Immature natural killer cell (primary cell): Measurements from ENCODE around the gene ZFPM1. TPM values are rescaled to one million over a fixed set of nuclear protein-coding genes. Genes with fewer than 3 reads are reported as not detected.

ENCODE experiments used
- DNase-seq, 3 donors: peaks; one replicate each; pipeline ENCODE4 v3.0.0; 2022; ENCODE audit warnings: mixed read lengths in 1 of 3
- H3K27ac Mint-ChIP-seq, 6 donors: one replicate each; pipeline ENCODE4 v1.8.0; 2020; ENCODE audit warnings: mixed read lengths in 6 of 6, mild to moderate bottlenecking in 5 of 6, inconsistent platforms in 4 of 6, moderate library complexity in 3 of 6
- H3K27me3 Mint-ChIP-seq, 3 donors: one replicate each; pipeline ENCODE4 v1.8.0; 2020 to 2021; ENCODE audit warnings: low read depth in 3 of 3, mild to moderate bottlenecking in 3 of 3, mixed read lengths in 3 of 3, moderate library complexity in 3 of 3, inconsistent platforms in 1 of 3
- H3K36me3 Mint-ChIP-seq, 3 donors: one replicate each; pipeline ENCODE4 v1.8.0; 2020; ENCODE audit warnings: mixed read lengths in 3 of 3, inconsistent platforms in 2 of 3, mild to moderate bottlenecking in 2 of 3
- H3K4me1 Mint-ChIP-seq, 2 donors: one replicate each; pipeline ENCODE4 v1.8.0; 2020; ENCODE audit warnings: inconsistent platforms in 2 of 2, mild to moderate bottlenecking in 2 of 2, mixed read lengths in 2 of 2, moderate library complexity in 1 of 2
- H3K4me3 Mint-ChIP-seq, 5 donors: one replicate each; pipeline ENCODE4 v1.8.0; 2020; ENCODE audit warnings: mild to moderate bottlenecking in 5 of 5, mixed read lengths in 5 of 5, inconsistent platforms in 3 of 5, moderate library complexity in 3 of 5
- H3K9me3 Mint-ChIP-seq, 6 donors: one replicate each; pipeline ENCODE4 v1.8.0; 2020; ENCODE audit warnings: mild to moderate bottlenecking in 6 of 6, mixed read lengths in 6 of 6, inconsistent platforms in 4 of 6, moderate library complexity in 3 of 6
- polyA plus RNA-seq, 3 donors: library from polyadenylated mRNA; unstranded; fragments of 300-500 nt; fragmentation: Illumina TruSeq; gene quantifications; one replicate each; pipeline ENCODE4 v1.2.3, GENCODE V29; 2021

The ZFPM1 gene
- polyA plus RNA-seq, 3 donors from 2014 or later, result 0.14 to 0.75 TPM; not detected in 1

DNA sequence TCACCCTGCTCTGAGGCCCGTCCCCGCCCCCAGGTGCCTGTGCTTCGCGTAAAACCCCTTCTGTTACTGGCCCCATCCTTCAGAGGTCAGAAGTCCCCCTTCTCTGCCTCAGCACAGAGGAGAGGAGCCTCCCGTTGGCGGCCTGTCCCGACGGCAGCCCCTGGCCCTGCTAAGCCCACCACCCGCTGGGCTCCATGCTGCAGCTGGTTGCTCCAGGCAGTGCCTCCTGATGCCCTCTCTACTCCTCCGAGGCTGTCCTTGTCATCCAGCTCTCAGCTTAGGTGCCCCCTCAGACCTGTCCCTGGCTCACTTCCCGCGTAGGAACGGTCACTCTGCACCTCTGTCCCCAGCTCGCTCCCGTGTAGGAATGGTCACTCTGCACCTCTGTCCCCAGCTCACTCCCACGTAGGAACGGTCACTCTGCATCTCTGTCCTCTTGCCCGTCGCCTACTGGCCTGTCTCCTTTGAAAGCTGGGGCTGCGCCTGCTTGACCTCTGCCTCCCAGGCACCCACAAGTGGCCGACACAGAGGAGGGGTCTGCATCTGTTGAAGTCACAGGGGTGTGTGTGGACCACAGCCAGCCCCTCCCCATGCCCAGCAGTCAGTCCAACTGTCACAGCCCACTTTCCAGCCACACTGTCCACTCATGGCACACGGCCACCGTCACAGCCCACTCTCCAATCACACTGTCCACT, 85.4 kb downstream of the ZFPM1 start:
- DNase-seq, result no peak
- Mint-ChIP-seq H3K27ac (peak overlapping the region in 5 of 6 donors; percentile 25 to 90 (median 67)), H3K36me3 (peaks cover 4 to 13% (median 8%) of the 10 kb centered on the region in 3 donors), H3K4me3 (peak overlapping the region in 3 of 5 donors; percentile 16 to 93 (median 32)), H3K9me3 (peaks cover 6 to 12% (median 7%) of the 10 kb centered on the region in 6 donors), H3K4me1 (peaks cover 19 to 84% of the 10 kb centered on the region in 2 donors), H3K27me3 (peaks cover 8 to 28% (median 11%) of the 10 kb centered on the region in 3 donors)

- Mint-ChIP-seq H3K4me1 (peaks cover 22 to 91% of the 10 kb centered on the region in 2 donors), H3K9me3 (peaks cover 10 to 20% (median 12%) of the 10 kb centered on the region in 6 donors), H3K27ac (peak overlapping the region in 2 of 6 donors; percentile 70 to 90), H3K27me3 (peaks cover 8 to 28% (median 11%) of the 10 kb centered on the region in 3 donors), H3K36me3 (peaks cover 7 to 16% (median 9%) of the 10 kb centered on the region in 3 donors), H3K4me3 (peak overlapping the region in 2 of 5 donors; percentile 82 to 93)
- no peak for DNase-seq
These were observed 86.2 kb downstream of the ZFPM1 start for GRCh38 chr16:88539261-88539651.

GRCh38 chr16:88539652-88540345, 86.7 kb downstream of the ZFPM1 start:
- Mint-ChIP-seq H3K4me3 (peak overlapping the region; percentile 20 to 93 (median 78)), H3K27me3 (peaks cover 6 to 28% (median 11%) of the 10 kb centered on the region in 3 donors), H3K9me3 (peaks cover 10 to 20% (median 12%) of the 10 kb centered on the region in 6 donors), H3K4me1 (peaks cover 22 to 94% of the 10 kb centered on the region in 2 donors), H3K27ac (peak overlapping the region in 3 of 6 donors; percentile 70 to 90 (median 76)), H3K36me3 (peaks cover 7 to 16% (median 9%) of the 10 kb centered on the region in 3 donors)
- DNase-seq, result peak in 1 of 3 donors; percentile 51

GRCh38 chr16:88540346-88540977, 87.4 kb downstream of the ZFPM1 start:
- Mint-ChIP-seq H3K27ac (peak overlapping the region in 4 of 6 donors; percentile 55 to 90 (median 73)), H3K4me1 (peaks cover 26 to 95% of the 10 kb centered on the region in 2 donors), H3K27me3 (peaks cover 4 to 31% (median 11%) of the 10 kb centered on the region in 3 donors), H3K36me3 (peaks cover 7 to 16% (median 9%) of the 10 kb centered on the region in 3 donors), H3K9me3 (peaks cover 10 to 20% (median 12%) of the 10 kb centered on the region in 6 donors), H3K4me3 (peak overlapping the region; percentile 60 to 93 (median 76))
- DNase-seq, result no peak

DNA sequence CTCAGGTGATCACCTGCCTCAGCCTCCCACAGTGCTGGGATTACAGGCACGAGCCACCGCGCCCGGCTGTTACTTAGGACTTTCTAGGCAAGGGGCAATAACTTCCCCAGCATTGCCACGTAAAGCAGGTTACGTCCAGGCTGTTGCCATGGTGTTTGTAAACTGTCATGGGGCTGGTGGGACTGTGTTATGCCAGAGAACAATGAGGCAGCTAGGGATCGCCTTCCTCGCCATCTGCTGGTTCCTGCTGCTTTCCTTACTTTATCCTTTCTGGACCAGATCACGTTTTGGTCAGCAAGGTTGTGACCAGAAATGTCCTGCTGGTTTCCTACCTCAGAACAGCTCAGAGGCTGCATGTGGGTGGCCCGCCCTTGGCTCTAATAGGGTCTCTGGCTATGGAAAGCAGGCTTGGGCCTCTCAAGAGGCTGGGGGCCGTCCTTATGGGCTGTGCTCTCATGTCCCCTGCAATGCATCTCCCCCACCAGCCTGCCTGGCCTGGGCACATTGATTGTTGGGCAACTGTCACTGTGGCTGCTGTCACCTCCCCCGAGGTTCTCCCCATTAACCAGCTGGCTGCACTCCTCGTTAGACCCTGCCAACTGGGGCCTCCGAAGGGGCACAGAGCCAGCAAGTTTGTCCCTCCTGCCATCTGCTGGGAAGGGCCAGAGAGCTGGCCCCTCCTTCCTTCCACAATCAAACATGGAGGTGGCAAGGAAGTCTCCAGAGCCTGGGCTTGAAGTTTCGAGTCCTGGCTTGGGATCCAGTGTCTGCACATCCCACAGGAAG, 88.9 kb downstream of the ZFPM1 start:
- peak overlapping the region in 3 of 6 donors; percentile 55 to 90 (median 81) for H3K27ac Mint-ChIP-seq
- peaks cover 6 to 13% (median 7%) of the 10 kb centered on the region in 3 donors for H3K36me3 Mint-ChIP-seq
- H3K4me3 Mint-ChIP-seq, result peak overlapping the region in 3 of 5 donors; percentile 40 to 93 (median 82)
- H3K4me1 Mint-ChIP-seq, result peaks cover 32 to 92% of the 10 kb centered on the region in 2 donors
- H3K9me3 Mint-ChIP-seq, result peaks cover 10 to 20% (median 12%) of the 10 kb centered on the region in 6 donors
- no peak for DNase-seq
- H3K27me3 Mint-ChIP-seq, result peaks cover 2 to 28% (median 7%) of the 10 kb centered on the region in 3 donors

DNA sequence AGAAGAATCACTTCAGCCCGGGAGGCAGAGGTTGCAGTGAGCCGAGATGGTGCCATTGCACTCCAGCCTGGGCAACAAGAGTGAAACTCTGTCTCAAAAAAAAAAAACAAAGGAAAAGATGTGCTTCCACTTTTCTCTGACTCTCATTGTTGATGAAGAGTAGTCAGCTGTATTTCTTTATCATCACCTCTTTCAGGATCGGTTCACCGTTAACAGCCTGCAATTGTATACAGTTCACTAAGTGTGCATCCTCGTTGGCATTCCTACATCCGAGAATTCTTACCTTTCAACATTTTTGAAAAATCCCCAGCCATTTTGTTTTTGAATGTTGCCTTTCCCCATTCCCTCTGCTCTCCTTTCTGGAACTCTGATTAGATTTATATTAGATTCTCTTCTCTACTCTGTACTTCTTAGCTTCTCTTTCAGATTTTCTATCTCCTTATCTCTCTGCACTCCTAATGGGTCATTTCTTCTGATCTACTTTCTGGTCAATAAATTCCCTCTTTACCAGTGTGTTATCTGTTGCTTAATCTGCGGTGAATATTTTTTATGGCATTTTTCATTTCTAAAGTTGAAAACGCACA, 90.2 kb downstream of the ZFPM1 start:
- Mint-ChIP-seq H3K27ac (peak overlapping the region in 4 of 6 donors; percentile 39 to 80 (median 64)), H3K27me3 (peaks cover 4 to 21% (median 7%) of the 10 kb centered on the region in 3 donors), H3K4me1 (peaks cover 39 to 87% of the 10 kb centered on the region in 2 donors), H3K36me3 (peaks cover 6 to 13% (median 7%) of the 10 kb centered on the region in 3 donors), H3K9me3 (peaks cover 10 to 20% (median 12%) of the 10 kb centered on the region in 6 donors), H3K4me3 (peak overlapping the region in 3 of 5 donors; percentile 4 to 93 (median 77))
- DNase-seq, result no peak

- Mint-ChIP-seq H3K27me3 (peaks cover 3 to 16% (median 3%) of the 10 kb centered on the region in 3 donors), H3K9me3 (peaks cover 10 to 20% (median 12%) of the 10 kb centered on the region in 6 donors), H3K36me3 (peaks cover 6 to 13% (median 7%) of the 10 kb centered on the region in 3 donors), H3K27ac (peak overlapping the region in 5 of 6 donors; percentile 57 to 93 (median 89)), H3K4me3 (peak overlapping the region in 4 of 5 donors; percentile 24 to 86 (median 78)), H3K4me1 (peaks cover 64 to 88% of the 10 kb centered on the region in 2 donors)
- no peak for DNase-seq
These were observed 92.7 kb downstream of the ZFPM1 start for GRCh38 chr16:88545781-88546180.

GRCh38 chr16:88548131-88548874, 95.2 kb downstream of the ZFPM1 start:
- Mint-ChIP-seq H3K4me1 (peaks cover 67 to 89% of the 10 kb centered on the region in 2 donors), H3K27me3 (peaks cover 3 to 7% (median 3%) of the 10 kb centered on the region in 3 donors), H3K4me3 (peak overlapping the region; percentile 59 to 83 (median 73)), H3K9me3 (peaks cover 5 to 10% (median 7%) of the 10 kb centered on the region in 6 donors), H3K36me3 (peaks cover 4 to 5% (median 5%) of the 10 kb centered on the region in 3 donors), H3K27ac (peak overlapping the region in 5 of 6 donors; percentile 82 to 96 (median 84))
- DNase-seq, result peak in 2 of 3 donors; percentile 35 to 42

DNA sequence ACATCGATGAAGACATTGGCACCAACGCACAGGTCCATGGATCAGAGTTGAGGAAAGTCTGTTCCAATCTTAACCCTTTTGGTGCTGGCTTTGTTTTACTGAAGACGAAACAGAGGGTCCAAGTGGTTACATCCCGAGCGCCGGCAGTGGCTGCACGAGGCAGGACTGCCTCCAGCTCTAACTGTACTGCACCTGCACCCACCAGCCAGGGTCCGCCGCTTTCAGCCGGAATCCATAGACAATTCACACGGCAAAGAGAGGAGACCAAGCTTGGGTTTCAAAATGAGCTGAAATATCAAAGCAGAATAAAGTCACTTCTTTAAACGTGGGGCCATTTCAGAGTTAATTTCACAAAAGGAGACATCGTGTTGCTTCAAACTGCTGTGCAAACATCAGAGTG, 95.9 kb downstream of the ZFPM1 start:
- H3K36me3 Mint-ChIP-seq, result no peaks in the 10 kb centered on the region
- H3K4me3 Mint-ChIP-seq, result peak overlapping the region in 4 of 5 donors; percentile 73 to 83 (median 78)
- H3K4me1 Mint-ChIP-seq, result peaks cover 62 to 89% of the 10 kb centered on the region in 2 donors
- H3K9me3 Mint-ChIP-seq, result peaks cover 0 to 3% (median 0%) of the 10 kb centered on the region in 6 donors
- H3K27ac Mint-ChIP-seq, result peak overlapping the region in 4 of 6 donors; percentile 47 to 96 (median 86)
- DNase-seq, result no peak
- H3K27me3 Mint-ChIP-seq, result peaks cover 3 to 6% (median 3%) of the 10 kb centered on the region in 3 donors

- Mint-ChIP-seq H3K9me3 (peaks cover 0 to 2% (median 0%) of the 10 kb centered on the region in 6 donors), H3K36me3 (no peaks in the 10 kb centered on the region), H3K4me3 (peak overlapping the region; percentile 73 to 83 (median 77)), H3K4me1 (peaks cover 62 to 90% of the 10 kb centered on the region in 2 donors), H3K27me3 (peaks cover 3 to 6% (median 3%) of the 10 kb centered on the region in 3 donors), H3K27ac (peak overlapping the region; percentile 46 to 96 (median 86))
- no peak for DNase-seq
These were observed 96.7 kb downstream of the ZFPM1 start for GRCh38 chr16:88549671-88550245.

- Mint-ChIP-seq H3K4me3 (peak overlapping the region; percentile 73 to 83 (median 77)), H3K27me3 (peaks cover 3 to 6% (median 3%) of the 10 kb centered on the region in 3 donors), H3K4me1 (peaks cover 60 to 89% of the 10 kb centered on the region in 2 donors), H3K27ac (peak overlapping the region; percentile 46 to 96 (median 86)), H3K9me3 (peaks cover 0 to 2% (median 0%) of the 10 kb centered on the region in 6 donors), H3K36me3 (no peaks in the 10 kb centered on the region)
- DNase-seq, result peak in 2 of 3 donors; percentile 28 to 40
These were observed 97.2 kb downstream of the ZFPM1 start for GRCh38 chr16:88550246-88550661.
